Myocyte (in vitro differentiated cells): ENCODE measurements around the gene SNX20. TPM values are rescaled to one million over a fixed set of nuclear protein-coding genes. Genes with fewer than 3 reads are reported as not detected.
A peak's percentile ranks its signal among the peaks of the same experiment; 100 is the strongest.

ENCODE experiments used
- DNase-seq: peaks from one replicate; pipeline ENCODE4 v3.0.0-alpha.2; 2012; ENCODE audit warnings: low read depth
- total RNA-seq: library from RNA; depleted of rRNA; stranded (reverse); fragments of >200 nt; gene quantifications from 2 replicates; pipeline ENCODE4 v1.2.3, GENCODE V29; 2014

Gene SNX20
- total RNA-seq, 1 donor from 2014 or later: 1.1 TPM

DNA sequence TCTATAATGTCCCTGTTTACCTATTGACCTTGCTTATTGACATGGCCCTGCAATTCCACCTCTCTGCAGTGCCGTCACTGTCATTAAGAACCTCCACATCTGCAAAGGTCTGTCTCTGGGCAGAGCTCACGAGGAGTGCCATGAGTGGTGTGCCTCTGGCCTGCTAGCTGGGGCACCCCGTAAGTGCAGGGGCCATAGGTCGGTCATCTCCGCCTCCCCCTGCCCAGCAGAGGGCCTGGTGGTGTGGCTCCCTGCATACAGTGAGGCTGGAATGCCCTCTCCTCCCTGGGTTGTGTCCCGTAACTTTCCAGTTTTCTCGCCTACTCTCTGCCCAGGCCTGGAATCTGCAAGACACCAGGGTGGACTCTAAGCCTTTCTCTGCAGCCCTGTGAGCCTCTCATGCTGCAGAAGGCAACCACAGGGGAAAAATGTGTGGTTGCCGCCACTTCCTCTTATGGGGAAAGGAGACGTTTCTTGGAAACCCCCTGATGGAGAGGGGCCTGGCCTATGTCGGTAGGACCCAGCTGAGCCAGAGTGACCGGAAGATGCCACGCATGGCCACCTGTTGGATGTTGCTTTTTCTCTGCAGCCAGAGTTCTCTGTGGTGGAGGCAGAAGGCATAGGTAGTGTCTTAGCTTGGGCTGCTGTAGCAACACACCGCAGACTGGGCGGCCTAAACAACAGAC, 2.7 kb upstream of the SNX20 start:
- no peak for DNase-seq

DNA sequence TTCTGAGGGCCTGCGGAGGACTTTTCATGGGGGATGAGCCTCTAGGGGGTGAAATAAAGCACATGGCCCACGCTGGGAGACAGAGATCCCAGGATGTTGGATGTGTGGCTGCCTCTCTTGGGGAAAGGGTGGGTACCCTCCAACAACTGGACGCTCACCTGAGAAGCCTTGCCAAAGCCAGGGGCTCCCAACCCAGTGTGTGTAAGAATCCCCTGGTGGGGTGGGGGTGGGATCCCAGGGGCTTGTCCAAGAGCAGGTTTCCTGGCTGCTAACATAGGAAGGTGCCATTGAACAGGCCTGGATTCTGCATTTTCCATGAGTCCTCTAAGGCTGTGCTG, 587 bp downstream of the SNX20 start:
- no peak for DNase-seq

DNA sequence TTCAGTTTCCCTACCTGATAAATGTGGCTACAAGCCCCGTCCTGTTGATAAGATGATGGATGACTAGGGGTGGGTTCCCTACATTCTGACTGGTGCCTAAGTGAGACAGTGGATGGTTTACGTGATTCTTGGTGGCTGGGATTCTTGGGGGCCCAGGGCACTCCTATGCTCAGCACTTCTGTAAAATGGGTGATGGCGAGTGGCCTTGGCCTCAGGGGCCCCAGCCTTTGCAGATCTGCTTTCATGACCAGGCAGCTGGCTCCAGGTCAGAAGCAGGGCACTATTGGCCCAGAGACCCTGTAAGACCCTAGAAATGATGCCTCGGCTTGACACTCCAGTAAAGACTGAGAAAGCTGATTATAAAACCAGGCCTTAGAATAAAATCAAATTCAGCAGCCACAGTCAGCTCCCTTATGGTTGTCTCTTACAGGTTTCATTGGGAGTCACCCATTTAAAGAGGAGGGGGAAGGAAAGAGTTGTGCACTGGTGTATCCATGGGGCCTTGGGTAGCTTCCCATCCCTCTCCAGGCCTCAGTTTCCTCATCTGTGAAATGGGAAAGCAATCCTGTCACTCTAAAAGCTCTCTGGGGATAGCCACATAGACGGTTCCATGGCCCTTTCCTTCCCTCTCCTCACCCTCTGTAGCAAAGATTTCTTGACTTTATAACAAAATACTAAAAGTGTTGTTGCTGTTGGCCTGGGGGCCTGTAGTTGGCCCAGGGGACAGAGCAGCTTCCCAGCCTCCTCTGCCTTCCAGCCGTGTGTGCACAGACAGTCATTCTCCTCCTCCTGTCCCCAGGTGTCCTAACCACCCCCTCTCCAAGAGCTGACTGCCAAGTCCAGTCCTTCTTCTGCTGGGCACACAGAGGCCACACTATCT, 1.2 kb downstream of the SNX20 start:
- DNase-seq: no peak

DNA sequence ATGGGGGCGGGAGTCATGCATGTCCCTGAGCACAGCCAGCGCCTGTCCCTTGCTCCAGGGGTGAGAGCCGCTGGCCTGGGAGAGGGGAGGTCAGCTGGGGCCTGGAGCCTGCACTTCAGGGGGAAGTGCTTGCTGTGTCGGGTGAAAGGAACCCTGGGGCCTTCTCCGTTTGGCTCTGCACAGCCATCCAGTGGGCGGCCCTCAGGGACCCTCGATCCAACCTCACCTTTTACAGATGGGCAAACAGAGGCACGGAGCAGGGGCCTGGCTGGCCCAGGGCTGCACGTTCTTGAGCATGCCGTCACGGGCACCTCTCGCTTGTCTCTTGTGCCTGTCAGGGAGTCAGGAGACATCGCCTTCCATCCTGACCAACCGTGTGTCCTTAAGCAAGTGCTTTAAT, 1.8 kb downstream of the SNX20 start:
- no peak for DNase-seq

DNA sequence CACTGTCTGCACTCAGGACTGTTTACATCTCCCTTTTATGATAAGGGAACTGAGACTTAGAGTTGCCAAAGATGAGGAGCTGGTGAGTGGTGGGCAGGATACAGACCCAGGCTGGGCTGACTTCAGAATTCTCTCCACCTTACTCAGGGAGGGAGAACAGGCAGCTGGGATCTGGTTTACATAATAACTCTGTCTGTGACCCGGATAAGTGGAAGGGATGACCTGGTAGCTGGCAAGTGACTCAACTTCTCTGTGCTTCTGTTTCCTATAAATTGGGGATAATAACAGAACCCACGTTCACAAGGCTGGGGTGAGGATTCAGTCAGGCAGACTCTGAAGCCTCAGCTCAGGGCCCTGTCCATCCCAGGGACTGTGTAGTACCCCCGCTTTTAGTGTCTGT, 2.6 kb downstream of the SNX20 start:
- DNase-seq: no peak

DNA sequence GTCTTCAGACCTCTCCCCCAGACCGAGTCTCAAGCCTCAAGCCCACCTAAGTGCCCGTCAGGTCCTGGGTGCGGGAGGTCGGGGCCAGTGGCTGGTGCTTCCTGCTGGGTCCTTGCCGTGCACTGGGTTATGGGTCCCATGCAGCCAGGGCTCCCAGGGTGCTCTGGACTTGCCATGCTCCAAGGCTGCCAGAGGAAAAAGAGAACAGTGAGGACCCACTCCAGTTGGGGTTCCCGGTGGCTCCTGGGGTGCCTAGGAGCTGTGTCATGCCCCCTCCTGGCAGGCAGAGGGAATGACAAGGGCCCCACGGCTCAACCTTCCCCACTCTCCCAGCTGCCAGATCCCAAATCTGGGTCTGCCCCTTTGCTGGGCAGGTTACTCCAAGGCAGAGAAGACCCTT, 3.8 kb downstream of the SNX20 start:
- DNase-seq: no peak

DNA sequence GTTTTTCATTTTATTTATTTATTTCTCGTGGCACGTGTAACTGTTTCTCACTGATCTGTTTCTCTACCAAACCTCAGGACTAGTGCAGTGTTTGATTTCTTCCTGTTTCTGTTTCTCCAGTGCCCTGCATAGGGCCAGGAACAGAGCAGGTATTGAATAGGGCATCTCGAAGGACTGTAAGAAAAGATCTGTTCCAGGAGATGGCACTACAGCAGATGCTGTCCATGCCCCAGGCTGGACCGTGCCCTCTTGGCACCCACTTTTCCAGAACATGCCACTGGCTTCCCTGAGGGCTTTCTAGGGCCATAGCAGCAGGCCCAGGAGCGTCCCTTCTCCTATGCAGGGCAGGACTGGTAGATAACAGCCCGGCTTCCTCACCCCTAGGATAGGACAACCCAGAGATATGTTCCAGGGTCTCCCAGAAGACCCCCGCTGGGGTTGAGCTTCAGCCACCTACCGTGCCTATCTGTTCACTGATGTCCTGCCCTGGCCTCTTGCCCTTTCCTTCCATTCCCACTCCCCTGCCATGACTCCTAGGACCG, 4.4 kb downstream of the SNX20 start:
- DNase-seq: no peak

DNA sequence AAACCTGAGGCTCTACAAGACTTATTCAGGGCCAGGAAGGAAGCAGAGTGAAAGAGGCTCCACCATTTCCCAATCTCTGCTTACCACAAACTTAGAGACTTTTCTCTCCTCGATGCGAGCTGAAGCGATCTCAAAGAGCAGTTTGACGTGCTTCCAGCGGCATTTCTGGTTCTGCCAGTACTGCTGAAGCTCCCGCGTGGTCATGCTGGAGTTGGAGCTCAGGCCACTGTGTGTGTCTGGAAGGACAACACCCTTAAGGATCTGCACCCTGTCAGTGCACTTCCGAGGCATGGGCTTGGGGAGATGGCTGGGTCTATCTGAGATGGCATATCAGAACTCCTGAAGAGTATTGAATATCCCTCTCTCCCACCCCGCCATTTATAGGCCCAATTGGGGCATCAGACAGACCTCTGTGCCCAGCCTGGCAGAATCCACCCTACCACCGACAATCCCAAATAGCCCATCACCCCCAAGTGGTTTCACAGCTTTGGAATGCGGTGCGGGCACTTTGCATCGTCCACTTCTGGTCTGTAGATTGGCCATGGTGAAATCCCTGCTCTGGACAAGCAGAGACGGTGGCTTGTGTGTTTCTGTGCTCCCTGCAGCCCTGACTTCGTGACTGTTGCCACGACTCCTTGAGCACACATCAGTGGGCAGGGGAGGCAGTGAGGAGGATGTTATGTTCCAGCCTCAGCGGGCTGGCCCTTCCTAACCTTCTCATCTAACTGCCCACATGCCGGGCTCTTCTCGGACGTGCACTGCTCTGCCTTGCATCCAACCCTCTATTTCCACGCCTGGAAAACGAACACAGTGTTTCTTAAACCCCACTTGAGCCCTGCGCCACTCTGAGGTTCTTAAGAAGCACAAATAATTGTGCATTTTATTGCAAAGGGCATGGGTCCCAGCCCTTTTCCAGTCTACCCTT, 5.2 kb downstream of the SNX20 start:
- no peak for DNase-seq

DNA sequence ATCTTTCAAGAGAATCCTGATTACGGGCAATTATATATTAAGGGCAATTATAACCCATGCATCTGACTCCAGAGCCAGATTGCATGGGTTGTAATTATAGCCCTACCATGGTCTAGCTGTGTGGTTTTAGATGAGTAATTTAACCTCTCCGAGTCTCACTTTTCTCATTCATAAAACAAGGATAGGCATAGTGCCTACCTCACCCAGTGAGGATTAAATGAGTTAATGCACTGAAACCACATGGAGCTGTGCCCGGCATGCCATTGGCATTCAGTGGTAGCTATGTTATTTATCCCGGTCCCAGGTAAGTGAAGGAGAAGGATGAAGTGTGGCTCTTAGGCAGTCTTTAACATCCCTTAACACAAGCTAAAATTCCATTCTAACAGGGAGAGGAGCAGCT, 6.3 kb downstream of the SNX20 start:
- peak; percentile 82 for DNase-seq

DNA sequence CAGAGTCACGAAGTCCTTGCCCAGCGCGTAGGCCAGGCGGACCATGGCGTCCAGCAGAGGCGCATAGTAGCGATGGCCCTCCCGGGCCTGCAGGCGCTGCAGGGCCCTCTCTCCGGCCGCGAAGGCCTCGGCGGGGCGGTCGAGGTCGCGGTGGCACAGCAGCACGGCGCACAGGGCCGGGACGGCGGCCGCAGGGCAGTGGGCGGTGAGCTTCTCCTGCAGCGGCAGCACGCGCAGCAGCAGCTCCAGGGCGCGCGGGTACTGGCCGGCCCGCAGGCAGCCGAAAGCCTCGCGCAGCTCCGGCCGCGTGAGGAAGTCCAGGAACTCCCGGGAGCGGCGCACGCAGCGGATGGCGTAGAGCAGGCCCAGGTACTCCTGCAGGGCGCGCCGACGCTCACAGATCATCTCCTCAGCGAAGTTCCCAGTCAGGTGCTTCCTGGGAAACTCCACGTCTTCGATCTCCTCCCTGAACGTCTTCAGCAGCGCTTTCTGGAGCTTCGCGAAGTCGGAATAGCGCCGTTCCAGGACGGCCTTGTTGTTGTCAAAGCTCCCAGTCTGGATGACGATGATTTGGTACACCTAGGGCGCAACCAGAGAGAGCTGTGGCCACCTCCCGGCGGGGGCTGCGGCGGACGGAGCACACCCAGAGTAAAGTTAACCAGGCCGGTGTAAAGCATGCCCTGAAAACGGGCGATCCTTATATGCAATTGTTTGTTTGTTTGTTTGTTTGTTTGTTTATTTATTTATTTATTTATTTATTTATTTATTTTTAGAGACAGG, 7.4 kb downstream of the SNX20 start:
- no peak for DNase-seq

DNA sequence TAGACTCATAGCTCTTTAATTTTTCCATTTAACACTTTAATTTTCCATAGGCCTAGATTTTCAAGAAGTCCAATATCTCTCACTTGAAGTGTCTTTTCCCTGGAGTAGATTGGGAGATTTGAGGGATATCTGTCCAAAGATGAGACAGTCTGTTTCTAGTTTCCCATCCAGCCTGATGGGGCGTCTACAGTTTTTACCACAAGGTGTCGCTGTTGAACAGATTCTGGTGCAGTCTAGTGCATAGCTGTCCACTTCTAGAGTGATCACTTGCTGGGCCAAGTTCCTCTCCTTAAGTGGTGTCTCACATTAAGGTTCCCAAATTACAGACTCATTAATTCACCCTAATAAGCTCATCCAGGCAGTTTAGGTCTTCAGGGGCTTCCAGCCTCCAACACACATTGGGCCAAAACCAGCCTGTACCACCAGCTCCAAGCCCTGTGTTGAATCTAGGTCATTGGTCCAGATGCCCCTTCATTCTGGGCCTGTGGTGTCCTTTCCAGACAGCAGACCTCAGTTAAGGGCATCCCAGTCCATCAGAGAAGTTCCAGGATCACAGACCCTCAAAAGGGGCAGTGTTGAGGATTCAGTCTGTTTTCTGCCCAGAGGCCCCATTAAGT, 9.4 kb downstream of the SNX20 start:
- DNase-seq: no peak

DNA sequence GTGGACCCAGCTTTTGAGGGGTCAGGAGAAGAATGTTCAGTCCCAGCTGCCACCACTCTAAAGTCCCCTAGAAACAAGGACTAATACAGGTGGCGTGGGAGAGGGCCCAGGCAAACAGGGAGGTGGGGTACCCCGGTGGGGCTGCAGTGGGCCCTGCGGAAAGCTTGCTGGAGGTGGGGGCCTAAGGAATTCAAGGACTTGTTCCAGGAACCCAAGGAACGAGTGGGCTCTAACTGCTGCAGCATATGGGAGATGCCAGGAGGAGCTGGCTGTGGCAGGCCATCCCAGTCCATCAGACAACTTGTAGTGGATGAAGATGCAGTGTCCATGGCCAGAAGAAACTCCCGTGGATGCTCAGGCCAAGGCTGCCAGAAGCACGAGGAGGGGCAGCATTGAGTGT, 10.6 kb downstream of the SNX20 start:
- no peak for DNase-seq

DNA sequence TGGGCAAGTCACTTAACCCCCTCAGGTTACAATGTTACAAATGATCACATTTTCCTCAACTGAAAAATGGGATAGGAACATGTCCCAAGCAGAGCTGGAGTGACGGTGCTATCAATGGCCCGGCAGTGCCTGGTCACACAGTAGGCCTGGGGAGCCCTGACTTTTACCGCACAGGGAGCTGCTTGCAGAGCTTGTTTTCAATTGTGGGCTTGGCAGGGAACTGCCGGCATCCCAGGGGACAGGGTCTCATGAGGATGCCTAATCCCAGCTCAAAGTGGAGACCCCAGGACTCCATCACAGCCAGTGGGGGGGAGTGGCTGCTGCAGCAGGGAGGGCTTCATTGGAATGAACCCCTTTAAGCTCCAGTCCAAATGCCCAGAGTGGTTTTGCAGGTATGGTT, 11.4 kb downstream of the SNX20 start:
- no peak for DNase-seq

DNA sequence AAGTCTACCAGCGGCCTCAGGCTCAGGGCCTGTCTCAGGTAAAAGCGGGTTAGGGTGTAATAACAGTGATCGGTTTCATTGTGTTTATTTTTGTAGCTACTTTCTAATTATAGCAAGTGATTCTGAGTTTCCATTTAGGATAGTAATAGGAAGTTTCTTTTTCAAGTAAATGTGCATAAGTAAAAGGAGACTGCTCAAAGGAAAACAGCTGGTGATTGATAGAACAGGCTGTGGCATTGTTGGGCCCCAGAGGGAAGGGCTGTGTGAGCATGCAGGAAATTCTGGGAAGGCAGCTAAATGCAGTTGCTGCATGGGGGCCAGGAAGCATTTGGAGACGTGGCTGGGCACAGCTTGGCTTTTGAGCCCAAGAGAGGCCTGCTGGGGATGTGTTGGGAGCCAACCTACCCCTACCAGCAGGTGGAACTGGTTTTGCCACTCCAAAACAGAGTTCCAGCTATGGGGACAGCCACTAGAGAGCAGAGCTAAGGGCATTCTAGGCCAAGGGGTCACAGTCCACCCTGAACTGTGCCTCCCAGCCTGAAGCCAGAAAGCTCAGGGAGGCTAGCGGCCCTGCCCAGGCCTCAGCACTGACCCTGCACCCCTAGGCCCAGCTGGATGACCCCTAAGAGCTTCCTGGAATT, 12.6 kb downstream of the SNX20 start:
- DNase-seq: peak; percentile 90

DNA sequence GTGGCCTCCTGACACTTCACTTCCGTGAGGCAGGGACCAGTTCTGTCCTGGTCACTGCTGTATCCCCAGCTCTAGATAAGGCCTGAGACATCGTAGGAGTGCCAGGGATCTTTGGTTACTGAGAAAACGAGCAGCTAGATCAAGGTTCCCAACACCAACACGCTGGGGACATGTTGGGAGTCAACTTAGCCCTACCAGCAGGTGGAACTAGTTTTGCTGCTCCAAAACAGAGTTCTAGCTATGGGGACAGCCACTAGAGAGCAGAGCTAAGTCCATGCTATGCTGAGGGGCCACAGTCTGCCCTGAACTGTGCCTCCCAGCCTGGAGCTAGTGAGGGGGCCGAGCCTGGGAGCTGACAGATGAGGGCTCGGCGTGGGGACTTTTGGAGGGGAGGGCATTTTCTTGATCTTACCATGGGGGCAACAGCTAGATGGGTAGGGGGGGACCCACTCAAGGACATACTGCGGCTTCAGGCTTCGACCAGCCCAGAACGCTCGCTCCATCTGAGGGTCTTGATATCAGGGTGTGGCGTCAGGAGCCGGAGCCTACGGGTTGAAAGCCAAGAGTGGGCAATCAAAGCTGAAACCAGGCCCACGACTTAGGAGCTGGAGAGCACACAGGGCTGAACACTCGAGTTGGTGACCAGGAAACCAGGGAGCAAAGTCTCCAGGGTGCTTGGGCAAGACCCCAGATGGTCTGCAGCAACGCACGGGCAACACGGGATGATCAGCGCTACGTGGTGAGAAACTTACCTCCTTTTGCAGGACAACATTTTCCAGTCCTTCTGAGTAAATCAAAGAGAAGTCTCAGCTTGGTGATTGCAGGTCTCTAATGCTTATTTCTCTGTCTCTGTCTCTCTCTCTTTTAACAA, 13.4 kb downstream of the SNX20 start:
- DNase-seq: peak; percentile 45

DNA sequence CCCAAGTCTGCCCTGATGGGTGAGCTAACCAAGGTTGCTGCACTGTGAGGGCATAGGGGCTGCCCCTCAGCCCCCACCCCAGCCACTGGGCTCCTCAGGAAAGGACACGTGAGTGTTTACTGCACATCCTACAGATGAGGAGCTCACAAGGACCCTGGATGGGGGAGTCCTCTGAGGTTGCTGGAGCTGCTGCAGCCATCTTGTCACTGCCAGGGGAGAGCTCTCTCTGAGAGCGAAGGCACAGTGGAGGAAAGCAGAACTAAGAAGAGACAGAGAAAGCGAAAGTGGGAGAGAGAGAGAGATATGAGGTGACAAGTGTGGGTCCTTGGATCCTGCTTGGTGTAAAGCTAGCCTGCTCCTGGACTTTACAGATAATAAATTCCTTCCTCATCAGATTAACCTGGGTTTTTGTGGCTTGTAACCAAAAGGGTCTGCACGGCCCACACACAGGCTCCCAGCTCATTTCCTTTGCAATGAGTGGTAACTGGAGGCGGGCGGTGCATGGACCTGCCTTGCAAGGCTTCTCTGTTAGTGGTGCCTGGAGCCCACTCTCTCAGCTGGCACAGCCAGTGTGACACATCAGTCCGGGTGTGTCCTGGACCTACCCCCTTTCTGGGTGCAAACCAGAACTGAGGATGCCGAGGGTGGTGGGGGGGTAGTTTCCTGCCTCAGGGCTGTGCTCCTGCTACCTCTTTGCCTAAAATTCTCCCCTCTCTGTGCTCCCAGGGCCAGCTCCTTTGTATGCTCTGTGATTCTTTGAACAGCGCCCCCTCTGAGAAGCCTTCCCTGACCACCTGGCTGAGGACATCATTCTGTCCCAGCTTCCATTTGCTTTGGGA, 14.2 kb downstream of the SNX20 start:
- DNase-seq: no peak

DNA sequence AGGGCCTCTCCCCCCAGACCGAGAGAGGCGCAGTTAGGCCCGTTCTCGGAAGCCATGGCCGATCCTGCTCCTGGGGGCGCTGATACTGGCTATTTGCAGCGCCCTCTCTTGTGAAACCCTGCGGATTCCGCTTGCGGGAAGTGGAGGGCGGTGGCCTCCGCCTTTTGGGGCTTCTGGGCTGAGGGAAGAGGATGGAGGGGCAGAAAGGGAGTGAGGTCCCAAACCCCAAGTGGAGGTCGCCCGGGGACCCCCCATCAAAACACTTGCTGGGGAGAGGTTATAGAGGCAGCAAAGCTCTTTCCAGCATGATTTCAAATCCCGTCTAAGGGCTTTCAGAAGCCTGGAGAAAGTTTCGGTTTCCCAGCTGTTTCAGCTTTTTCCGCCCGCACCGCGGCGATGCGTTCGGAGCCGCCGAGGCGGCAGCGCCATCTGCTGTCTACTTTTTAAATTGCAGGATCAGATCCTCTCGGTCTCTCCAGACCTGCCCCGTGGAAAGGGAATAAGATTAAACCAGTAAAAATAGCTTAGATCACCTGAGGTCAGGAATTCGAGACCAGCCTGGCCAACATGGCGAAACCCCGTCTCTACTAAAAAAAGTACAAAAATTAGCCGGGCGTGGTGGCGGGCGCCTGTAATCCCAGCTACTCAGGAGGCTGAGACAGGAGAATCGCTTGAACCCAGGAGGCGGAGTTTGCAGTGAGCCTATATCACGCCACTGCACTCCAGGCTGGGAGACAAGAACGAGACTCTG, 15.8 kb downstream of the SNX20 start:
- DNase-seq: peak; percentile 70
